ENCODE data around the gene SHROOM3. TPM values are rescaled to one million over a fixed set of nuclear protein-coding genes. Genes with fewer than 3 reads are reported as not detected.

SHROOM3 gene
- total and polyA plus RNA-seq, 4 donors = 4.7 to 25.8 (median 8.7) TPM

DNA sequence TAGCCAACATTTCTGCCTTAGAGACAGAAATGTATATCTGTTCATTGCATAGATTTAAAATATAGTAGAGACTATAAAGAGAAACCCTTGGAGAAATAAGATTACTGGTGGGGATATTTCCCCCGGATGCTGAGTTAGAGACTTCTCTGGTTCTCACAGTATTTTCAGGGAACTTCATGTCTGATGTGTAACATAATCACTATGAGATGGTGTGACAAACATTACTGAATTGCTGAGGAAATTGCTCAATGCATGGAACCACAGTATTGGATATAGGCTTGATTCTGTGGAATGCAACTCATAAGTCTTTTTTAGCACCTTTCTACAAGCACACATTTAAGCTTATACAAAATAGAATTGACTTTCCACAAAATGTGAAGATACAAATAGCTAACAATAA lies 310.2 kb downstream of the SHROOM3 start:
- Histone ChIP-seq H3K27me3 (ENCODE audit: control insufficient read depth in 4 of 4, insufficient read depth in 4 of 4, low read length in 3 of 4) (no peaks in the 10 kb centered on the region), H3K9me3 (ENCODE audit: control insufficient read depth in 4 of 4, low read length in 3 of 4) (no peaks in the 10 kb centered on the region), H3K27ac (ENCODE audit: low read depth in 1 of 2, low read length in 2 of 2) (no peak overlapping the region), H3K36me3 (ENCODE audit: control insufficient read depth in 4 of 4, insufficient read depth in 3 of 4, low read depth in 1 of 4, low read length in 3 of 4) (peaks cover under 1 to 11% (median 4%) of the 10 kb centered on the region in 4 donors), H3K4me1 (ENCODE audit: control insufficient read depth in 4 of 4, insufficient read depth in 4 of 4, low read length in 3 of 4) (peaks cover 2 to 14% (median 4%) of the 10 kb centered on the region in 4 donors), H3K4me3 (ENCODE audit: low read depth in 1 of 3, low read length in 3 of 3) (no peak overlapping the region), H3K9ac (ENCODE audit: low read depth in 1 of 2, low read length in 2 of 2) (no peak overlapping the region)
- 97% methylated on average over 1 of the region's 1 CpG for WGBS
- DNase-seq (ENCODE audit: low spot score) = no peak
- no peak for TF ChIP-seq RAD21 (IDR thresholded peaks at IDR 0.05)
- TF ChIP-seq, protein P1, sequence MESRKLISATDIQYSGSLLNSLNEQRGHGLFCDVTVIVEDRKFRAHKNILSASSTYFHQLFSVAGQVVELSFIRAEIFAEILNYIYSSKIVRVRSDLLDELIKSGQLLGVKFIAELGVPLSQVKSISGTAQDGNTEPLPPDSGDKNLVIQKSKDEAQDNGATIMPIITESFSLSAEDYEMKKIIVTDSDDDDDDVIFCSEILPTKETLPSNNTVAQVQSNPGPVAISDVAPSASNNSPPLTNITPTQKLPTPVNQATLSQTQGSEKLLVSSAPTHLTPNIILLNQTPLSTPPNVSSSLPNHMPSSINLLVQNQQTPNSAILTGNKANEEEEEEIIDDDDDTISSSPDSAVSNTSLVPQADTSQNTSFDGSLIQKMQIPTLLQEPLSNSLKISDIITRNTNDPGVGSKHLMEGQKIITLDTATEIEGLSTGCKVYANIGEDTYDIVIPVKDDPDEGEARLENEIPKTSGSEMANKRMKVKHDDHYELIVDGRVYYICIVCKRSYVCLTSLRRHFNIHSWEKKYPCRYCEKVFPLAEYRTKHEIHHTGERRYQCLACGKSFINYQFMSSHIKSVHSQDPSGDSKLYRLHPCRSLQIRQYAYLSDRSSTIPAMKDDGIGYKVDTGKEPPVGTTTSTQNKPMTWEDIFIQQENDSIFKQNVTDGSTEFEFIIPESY (IDR thresholded peaks at IDR 0.05) = no peak
- TF ChIP-seq, protein P2, sequence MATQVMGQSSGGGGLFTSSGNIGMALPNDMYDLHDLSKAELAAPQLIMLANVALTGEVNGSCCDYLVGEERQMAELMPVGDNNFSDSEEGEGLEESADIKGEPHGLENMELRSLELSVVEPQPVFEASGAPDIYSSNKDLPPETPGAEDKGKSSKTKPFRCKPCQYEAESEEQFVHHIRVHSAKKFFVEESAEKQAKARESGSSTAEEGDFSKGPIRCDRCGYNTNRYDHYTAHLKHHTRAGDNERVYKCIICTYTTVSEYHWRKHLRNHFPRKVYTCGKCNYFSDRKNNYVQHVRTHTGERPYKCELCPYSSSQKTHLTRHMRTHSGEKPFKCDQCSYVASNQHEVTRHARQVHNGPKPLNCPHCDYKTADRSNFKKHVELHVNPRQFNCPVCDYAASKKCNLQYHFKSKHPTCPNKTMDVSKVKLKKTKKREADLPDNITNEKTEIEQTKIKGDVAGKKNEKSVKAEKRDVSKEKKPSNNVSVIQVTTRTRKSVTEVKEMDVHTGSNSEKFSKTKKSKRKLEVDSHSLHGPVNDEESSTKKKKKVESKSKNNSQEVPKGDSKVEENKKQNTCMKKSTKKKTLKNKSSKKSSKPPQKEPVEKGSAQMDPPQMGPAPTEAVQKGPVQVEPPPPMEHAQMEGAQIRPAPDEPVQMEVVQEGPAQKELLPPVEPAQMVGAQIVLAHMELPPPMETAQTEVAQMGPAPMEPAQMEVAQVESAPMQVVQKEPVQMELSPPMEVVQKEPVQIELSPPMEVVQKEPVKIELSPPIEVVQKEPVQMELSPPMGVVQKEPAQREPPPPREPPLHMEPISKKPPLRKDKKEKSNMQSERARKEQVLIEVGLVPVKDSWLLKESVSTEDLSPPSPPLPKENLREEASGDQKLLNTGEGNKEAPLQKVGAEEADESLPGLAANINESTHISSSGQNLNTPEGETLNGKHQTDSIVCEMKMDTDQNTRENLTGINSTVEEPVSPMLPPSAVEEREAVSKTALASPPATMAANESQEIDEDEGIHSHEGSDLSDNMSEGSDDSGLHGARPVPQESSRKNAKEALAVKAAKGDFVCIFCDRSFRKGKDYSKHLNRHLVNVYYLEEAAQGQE (IDR thresholded peaks at IDR 0.05) = no peak
- TF ChIP-seq HNF4A (conservative IDR thresholded peaks at IDR 0.05) = no peak
- no peak for TF ChIP-seq EGR1 (IDR thresholded peaks at IDR 0.05; ENCODE audit: low read depth in 2 of 2)
- TF ChIP-seq, protein P3, sequence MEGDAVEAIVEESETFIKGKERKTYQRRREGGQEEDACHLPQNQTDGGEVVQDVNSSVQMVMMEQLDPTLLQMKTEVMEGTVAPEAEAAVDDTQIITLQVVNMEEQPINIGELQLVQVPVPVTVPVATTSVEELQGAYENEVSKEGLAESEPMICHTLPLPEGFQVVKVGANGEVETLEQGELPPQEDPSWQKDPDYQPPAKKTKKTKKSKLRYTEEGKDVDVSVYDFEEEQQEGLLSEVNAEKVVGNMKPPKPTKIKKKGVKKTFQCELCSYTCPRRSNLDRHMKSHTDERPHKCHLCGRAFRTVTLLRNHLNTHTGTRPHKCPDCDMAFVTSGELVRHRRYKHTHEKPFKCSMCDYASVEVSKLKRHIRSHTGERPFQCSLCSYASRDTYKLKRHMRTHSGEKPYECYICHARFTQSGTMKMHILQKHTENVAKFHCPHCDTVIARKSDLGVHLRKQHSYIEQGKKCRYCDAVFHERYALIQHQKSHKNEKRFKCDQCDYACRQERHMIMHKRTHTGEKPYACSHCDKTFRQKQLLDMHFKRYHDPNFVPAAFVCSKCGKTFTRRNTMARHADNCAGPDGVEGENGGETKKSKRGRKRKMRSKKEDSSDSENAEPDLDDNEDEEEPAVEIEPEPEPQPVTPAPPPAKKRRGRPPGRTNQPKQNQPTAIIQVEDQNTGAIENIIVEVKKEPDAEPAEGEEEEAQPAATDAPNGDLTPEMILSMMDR (IDR thresholded peaks at IDR 0.05; ENCODE audit: low read depth, low read length, missing input control) = no peak
- TF ChIP-seq JUND (IDR thresholded peaks at IDR 0.05) = no peak
- no peak for TF ChIP-seq GABPA (IDR thresholded peaks at IDR 0.05 in 1 of 2, conservative IDR thresholded peaks at IDR 0.05 in 1 of 2)
- TF ChIP-seq RXRA (IDR thresholded peaks at IDR 0.05) = no peak
- no peak for TF ChIP-seq YY1 (IDR thresholded peaks at IDR 0.05)

DNA sequence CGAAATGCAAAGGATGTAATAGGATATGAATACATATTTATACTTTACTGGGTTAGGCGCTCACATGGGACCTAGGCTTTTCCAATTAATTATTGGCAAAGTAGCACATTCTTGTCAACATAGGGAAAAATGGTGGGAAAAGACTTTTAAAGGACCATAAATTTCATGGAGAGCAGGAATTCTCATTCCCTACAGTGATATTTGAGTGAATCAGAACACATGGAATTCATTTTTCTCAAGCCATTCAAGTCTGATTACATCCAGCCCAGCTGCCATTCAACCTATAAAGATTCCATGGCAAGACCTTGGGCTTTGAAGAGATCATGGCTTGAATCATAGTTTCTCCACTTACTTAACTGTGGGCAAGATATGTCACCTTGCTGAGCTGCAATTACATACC lies 312.5 kb downstream of the SHROOM3 start:
- Histone ChIP-seq H3K27ac (ENCODE audit: low read depth in 1 of 2, low read length in 2 of 2) (no peak overlapping the region), H3K9ac (ENCODE audit: low read depth in 1 of 2, low read length in 2 of 2) (no peak overlapping the region), H3K27me3 (ENCODE audit: control insufficient read depth in 4 of 4, insufficient read depth in 4 of 4, low read length in 3 of 4) (no peaks in the 10 kb centered on the region), H3K9me3 (ENCODE audit: control insufficient read depth in 4 of 4, low read length in 3 of 4) (no peaks in the 10 kb centered on the region), H3K36me3 (ENCODE audit: control insufficient read depth in 4 of 4, insufficient read depth in 3 of 4, low read depth in 1 of 4, low read length in 3 of 4) (peaks cover 0 to 7% (median 2%) of the 10 kb centered on the region in 4 donors), H3K4me1 (ENCODE audit: control insufficient read depth in 4 of 4, insufficient read depth in 4 of 4, low read length in 3 of 4) (peaks cover 2 to 14% (median 4%) of the 10 kb centered on the region in 4 donors), H3K4me3 (ENCODE audit: low read depth in 1 of 3, low read length in 3 of 3) (no peak overlapping the region)
- no peak for DNase-seq (ENCODE audit: low spot score)
- 89% methylated on average over 2 of the region's 2 CpGs for WGBS
- no peak for TF ChIP-seq RAD21 (IDR thresholded peaks at IDR 0.05)
- no peak for TF ChIP-seq GABPA (IDR thresholded peaks at IDR 0.05 in 1 of 2, conservative IDR thresholded peaks at IDR 0.05 in 1 of 2)
- no peak for TF ChIP-seq EGR1 (IDR thresholded peaks at IDR 0.05; ENCODE audit: low read depth in 2 of 2)
- TF ChIP-seq, protein P4, sequence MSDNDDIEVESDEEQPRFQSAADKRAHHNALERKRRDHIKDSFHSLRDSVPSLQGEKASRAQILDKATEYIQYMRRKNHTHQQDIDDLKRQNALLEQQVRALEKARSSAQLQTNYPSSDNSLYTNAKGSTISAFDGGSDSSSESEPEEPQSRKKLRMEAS (IDR thresholded peaks at IDR 0.05) = no peak
- no peak for TF ChIP-seq HNF4G (IDR thresholded peaks at IDR 0.05)
- TF ChIP-seq SP1 (IDR thresholded peaks at IDR 0.05) = no peak

Measured in liver (tissue), 9 donors.